SK-MEL-5 (cell line): ENCODE results near the gene DDX4. TPM values are rescaled to one million over a fixed set of nuclear protein-coding genes. Genes with fewer than 3 reads are reported as not detected.
"Not testable (repeated sequence)": the region's sequence is repeated elsewhere in the genome, so short reads cannot be mapped to it uniquely, and the experiment has no call there.

ENCODE experiments used
- DNase-seq: peaks from one replicate; pipeline ENCODE4 v3.0.0-alpha.2; 2016; ENCODE audit warnings: low read depth, low spot score
- in situ Hi-C: cut with HindIII; loops from 2 replicates; pipeline ENCODE4 v1.10.0; 2016; ENCODE audit warnings: low sequenced_read_pairs, high pct_unique_total_duplicates, low pct_unique_long_range_greater_than_20kb
- polyA plus RNA-seq, 2 experiments: library from polyadenylated mRNA; depleted of rRNA; stranded (reverse); fragments of >200 nt; gene quantifications; 2 replicates each; pipeline ENCODE4 v1.2.3, GENCODE V29; 2015
- total RNA-seq: library from RNA; depleted of rRNA; stranded (reverse); fragments of >200 nt; shearing (Covaris generic); gene quantifications from 2 replicates; pipeline ENCODE4 v1.2.3, GENCODE V29; 2014; rRNA removed

Gene DDX4
- not detected in 2 replicates for total RNA-seq
- polyA plus RNA-seq (2015; cell fraction: cytosol; rRNA removed): not detected in 2 replicates
- polyA plus RNA-seq (2015; cell fraction: nucleus; rRNA removed): 0.30 TPM in 1 of 2 replicates, not detected in the other

DNA sequence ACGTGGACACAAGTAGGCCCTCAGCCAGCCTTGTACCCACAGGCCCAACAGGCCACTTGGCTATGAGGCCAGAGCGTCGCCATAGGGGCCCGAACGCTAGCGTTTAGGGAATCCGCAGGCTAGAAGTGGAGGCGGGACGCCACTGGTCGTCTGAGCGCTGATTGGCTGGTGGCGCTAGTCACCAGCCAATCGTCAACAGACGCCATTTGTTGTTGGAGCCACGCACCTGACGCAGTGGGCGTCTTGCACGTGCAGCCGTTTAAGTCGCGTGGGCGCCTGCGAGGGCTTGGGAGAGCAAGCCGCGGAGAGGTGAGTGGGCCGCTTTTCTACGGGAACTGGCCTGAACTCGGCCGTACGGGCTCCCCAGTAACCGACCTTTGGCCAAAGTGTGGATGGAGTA lies at the start of gene DDX4:
DDX4 (plus strand) TSS at position 269 of the 400 bp plus-strand sequence. CDS start 903 bp downstream, outside the sequence.
- in situ Hi-C loops: no loop called here
- no peak for DNase-seq

DNA sequence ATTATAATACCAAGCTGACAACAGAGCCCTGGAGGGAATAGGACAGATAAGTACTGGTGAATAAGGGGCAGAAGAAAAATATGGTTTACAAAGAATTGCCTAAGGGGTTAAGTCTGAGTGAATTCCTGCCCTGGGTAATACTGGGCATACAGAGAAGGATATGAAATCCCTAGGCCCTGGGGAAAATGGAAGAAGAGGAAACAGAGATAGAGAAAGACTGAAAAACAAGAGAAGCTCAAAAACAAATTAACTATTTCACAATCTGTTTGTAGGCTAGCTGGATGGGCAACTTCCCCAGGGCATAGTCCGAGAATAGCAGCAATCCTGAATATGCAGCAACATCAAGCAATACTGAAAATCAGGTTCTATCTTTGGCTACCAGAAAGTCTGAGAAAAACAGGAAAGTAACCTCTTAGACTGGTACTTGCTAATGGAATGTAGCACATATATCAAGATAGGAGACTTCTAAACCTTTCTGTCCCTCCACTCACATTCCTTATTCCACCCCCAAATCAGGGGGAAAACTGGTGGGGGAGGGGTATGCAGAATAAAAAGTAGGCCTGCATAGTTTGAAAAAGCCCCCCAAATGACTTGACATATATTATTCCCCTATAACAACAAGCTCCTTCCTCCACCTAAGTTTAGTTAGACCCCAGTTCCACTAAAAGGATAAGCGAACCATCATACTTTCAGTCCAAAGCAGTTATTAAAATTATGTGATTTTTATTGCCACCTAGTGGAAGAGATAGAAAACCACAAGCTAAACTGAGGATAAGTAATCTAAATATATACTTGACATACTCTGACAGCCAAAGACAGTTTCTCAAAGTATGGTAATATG lies 46.4 kb upstream of the DDX4 start:
- in situ Hi-C loops: no loop called here
- DNase-seq: peak; percentile 70

- DNase-seq: no peak
- in situ Hi-C loops: no loop called here
Observed at GRCh38 chr5:55692106-55692417, 45.8 kb upstream of the DDX4 start.

DNA sequence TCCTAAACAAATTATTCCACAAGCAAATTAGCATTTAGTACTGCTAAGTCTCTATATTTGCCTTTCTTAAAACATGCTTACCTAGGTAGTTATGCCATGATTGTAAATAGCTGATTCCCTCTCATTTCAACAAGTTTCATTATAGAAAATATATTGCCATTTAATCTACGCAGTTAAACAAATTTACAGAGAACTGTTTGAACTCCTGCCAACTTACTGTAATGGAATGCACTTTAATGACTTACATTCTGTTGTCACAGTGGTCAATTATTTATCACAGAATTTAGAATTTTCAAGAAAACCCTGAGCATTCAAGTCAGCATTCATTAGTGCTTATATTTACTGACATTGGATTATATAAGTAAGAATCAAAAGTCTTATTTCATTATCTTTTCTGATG lies 45.4 kb upstream of the DDX4 start:
- in situ Hi-C loops: no loop called here
- DNase-seq: no peak

DNA sequence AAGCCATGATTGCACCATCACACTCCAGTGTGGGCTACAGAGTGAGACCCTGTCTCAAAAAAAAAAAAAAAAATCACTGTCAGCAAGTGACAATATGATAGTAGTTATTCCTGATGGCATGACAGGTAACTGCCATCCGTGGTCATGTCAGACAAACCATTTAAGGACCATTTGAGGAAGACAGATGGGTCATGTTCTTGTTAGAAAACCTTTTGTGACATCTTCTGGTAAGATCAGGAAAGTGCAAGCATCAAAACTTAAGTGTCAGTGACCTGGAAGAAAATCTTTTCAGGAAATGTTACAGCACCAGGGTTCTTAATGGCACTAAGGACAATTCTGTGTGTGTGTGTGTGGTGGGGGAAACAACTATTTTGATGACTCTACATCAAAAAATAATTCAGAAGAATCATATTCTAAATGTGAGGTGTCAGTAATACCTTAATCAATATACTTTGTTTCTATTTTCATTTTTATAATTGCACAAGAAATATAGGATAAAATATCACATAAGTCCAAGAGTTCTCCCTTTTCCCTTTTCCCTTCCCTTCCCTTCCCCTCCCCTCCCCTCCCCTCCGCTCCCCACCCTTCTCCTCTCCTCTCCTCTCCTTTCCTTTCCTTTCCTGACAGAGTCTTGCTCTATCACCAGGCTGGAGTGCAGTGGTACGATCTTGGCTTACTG lies 43.6 kb upstream of the DDX4 start:
- DNase-seq: peak; percentile 70
- in situ Hi-C loops: no loop called here

DNA sequence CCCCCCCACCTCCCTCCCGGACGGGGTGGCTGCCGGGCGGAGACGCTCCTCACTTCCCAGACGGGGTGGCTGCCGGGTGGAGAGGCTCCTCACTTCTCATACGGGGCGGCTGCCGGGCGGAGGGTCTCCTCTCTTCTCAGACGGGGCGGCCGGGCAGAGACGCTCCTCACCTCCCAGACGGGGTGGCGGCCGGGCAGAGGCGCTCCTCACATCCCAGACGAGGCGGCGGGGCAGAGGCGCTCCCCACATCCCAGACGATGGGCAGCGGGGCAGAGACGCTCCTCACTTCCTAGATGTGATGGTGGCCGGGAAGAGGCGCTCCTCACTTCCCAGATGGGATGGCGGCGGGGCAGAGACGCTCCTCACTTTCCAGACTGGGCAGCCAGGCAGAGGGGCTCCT lies 41.2 kb upstream of the DDX4 start:
- DNase-seq, in situ Hi-C loops: not testable (repeated sequence)

DNA sequence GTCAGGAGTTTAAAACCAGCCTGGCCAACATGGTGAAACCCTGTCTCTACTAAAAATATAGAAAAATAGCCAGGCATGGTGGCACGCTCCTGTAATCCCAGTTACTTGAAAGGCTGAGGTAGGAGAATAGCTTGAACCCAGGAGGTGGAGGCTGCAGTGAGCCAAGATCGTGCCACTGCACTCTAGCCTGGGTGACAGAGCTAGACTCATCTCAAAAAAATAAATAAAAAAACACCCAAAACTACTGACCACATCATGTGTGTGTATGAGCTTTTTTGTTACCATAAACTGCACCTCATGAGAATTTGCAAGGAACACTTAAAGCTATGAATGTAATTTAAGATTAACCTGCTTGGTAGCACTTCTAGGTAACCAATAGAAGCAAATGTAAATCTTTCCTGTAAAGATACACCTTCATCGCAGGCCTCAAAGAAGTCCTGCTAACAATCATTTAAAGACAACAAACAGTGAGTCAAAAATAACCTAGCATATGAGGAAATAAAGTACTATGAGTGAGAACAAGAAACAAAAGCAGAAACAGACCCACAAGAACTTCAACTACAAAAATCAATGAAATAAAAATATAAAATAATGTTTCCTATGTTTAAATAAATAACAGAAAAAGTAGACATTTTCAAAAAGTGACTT lies 38.7 kb upstream of the DDX4 start:
- in situ Hi-C loops: no loop called here
- no peak for DNase-seq

DNA sequence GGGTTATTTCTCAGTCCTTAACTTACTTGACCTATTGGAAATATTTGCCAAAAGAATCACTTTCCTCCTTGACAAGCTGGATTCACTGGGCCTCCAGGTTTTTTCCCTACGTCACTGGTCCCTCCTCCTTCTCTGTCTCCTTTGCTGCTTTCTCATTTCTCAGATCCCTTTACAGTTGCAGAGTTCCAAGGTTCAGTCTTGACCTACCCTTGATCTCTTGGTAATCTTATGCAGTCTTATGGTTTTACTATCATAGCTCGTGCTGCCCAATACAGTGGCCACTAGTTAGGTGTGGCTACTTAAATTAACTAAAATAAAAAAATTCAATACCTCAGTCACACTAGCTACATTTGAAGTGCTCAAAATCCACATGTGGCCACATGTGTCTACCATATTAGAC lies 37.1 kb upstream of the DDX4 start:
- in situ Hi-C loops: no loop called here
- DNase-seq: no peak

GRCh38 chr5:55701462-55702103 lies 36.3 kb upstream of the DDX4 start:
- in situ Hi-C loops: no loop called here
- DNase-seq: peak; percentile 33

DNA sequence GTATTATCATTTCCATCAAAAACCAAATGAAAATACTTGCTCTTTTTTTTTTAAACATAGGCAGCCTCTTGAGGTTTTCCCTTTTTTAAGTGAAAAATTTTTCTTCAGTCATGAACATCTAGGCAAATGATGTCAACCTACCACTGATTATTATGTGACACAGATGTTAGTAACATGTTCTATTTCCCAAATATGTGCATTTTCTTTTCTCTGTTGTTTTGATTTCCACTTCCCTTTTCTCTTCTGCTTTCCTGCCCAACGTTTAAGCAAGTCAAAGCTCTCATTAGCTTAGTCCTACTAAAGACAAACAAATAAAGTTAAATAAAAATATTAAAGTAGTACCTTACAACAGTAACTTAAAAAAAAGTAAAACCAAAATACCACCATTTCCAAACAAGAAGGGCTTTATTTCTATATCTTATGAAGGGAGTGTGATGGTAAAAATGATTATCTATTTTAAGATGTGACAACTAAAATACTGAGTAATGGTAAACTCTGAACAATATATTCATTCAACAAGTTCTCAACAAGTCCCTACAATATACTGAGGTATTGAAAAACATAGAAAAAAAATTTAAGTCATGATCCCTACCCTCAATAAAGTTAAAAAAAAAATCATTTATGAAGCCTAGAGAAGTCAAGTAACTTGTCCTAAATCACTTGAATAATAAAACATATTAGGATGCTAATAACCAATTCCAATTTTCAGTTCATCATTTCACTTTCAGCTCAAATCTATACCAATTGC lies 35.1 kb upstream of the DDX4 start:
- in situ Hi-C loops: no loop called here
- DNase-seq: no peak

DNA sequence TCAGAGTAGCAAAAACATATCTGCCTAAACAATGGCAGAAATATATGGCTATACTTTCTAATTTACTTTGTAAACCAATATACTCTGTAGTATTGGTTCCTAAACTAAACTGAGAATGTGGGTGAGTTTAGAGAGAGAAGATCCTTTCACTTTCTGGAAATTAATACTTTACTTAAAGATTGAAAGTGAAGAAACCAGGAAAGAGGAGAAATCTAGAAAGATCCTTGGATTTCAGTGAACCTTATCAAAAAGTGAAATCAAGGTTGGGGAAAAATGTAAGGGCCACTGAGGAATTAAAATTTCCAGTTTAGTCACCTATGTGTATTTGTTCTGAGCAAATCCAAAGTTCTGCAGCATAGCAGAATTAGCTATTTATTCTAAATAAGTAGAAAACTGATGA lies 31.6 kb upstream of the DDX4 start:
- DNase-seq: no peak
- in situ Hi-C loops: no loop called here

GRCh38 chr5:55708732-55709131 lies 29.1 kb upstream of the DDX4 start:
- in situ Hi-C loops: no loop called here
- no peak for DNase-seq

DNA sequence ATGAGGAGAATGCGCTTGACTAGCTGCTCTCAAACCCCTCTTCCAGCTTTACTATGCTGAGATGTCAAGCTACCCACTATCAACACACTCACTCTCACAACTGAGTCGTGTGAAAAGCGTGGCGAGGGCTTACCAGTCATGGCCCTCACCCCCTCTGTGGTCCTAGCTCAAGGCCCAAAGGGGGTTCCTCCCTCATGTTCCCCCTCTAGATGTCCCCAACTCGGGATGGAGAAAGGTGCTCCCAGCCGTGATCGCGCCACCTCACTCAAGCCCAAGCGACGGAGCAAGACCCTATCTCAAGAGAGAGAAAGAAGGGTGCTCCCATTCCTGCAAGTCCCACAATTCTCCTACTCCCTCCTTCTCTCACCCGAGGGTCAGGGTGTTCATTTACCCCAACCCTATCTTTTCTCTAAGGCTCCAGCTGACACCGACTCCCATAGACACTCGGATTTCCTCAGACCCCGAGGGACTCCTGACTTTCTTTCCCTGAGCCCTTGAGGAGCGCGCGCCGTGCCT lies 26.3 kb upstream of the DDX4 start:
- in situ Hi-C loops: no loop called here
- DNase-seq: no peak

- peak; percentile 93 for DNase-seq
- in situ Hi-C loops: no loop called here
Observed at GRCh38 chr5:55712023-55712859, 25.6 kb upstream of the DDX4 start, which contains the start of gene SLC38A9. Gene SLC38A9 (minus strand): TSS chr5:55712324. CDS start chr5:55697958, 14,366 bp downstream.

- no peak for DNase-seq
- in situ Hi-C loops: no loop called here
Observed at GRCh38 chr5:55713871-55714270, 24.0 kb upstream of the DDX4 start.

GRCh38 chr5:55714339-55714738 lies 23.5 kb upstream of the DDX4 start:
- in situ Hi-C loops: no loop called here
- DNase-seq: peak; percentile 44
